HG03439 (cell line): ENCODE results near the gene LTBP2.
"Not testable (repeated sequence)": the region's sequence is repeated elsewhere in the genome, so short reads cannot be mapped to it uniquely, and the experiment has no call there.

Experiments used
- ATAC-seq: cut with Tn5 transposase; IDR thresholded peaks from one replicate; pipeline ENCODE4 v1.9.1; 2021; ENCODE audit warnings: mild to moderate bottlenecking, moderate library complexity; ENCODE audit not compliant: unreplicated experiment

Gene LTBP2

DNA sequence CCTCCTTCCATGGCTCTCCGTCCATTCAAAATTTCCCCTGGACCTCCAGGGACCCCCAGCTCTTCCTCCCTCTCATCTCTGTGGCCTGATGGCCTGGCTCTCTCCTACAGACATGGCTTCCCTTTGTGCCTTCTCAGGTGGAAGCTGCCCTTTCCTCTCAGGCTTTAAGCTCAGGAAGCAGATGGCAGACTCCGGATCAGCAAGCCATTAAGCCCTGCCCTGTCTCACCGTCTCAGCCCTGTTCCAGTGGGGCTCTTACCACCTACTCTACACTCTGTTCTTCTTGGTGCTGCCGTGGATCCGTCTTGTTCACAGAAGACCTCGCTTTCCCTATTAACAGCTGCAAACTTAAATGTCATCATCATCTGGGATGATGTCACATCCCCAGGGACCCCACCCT, 152.1 kb downstream of the LTBP2 start:
- ATAC-seq = no peak

DNA sequence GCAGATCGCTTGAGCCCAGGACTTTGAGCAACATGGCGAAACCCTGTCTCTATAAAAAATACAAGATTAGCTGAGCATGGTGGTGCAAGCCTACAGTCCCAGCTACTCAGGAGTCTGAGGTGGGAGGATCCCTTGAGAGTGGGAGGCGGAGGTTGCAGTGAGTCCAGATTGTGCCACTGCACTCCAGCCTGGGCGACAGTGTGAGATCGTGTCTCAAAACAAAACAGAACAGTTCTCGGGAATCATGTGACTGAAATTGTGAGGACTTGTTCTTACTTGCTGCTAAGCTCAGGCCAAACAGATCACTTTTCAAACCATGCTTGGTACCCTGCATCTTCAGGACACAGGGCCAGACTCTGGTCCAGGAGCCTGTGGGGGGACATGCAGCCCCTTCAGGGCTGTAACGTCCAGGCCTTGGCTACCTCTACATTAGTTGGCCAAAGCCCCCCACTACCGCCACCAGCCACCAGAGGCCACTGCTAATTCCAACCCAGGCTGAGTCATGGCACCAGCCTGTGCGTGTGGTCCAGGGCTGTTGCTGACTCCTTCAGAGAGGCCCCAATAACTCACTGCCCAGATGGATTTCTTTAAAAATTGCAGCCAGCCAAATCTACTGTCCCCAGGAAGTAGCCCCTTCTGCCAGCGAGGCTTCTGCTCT, 152.6 kb downstream of the LTBP2 start:
- ATAC-seq = no peak

DNA sequence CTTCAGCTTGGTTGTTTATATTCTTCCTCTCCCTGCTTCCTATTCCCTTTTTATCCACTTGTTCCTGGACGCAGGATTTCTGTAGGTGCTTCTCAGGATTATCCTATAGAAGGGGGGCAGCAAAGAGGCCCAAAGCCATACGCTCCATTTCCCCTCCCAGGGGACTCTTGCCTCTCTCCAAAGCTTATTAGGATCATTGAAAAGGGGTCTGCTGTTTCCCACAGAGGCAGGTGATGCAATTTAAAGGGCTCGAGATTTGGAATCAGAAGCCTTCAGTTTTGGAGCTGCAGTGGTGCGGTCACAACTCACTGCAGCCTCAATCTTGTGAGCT, 154.5 kb downstream of the LTBP2 start:
- ATAC-seq = no peak

DNA sequence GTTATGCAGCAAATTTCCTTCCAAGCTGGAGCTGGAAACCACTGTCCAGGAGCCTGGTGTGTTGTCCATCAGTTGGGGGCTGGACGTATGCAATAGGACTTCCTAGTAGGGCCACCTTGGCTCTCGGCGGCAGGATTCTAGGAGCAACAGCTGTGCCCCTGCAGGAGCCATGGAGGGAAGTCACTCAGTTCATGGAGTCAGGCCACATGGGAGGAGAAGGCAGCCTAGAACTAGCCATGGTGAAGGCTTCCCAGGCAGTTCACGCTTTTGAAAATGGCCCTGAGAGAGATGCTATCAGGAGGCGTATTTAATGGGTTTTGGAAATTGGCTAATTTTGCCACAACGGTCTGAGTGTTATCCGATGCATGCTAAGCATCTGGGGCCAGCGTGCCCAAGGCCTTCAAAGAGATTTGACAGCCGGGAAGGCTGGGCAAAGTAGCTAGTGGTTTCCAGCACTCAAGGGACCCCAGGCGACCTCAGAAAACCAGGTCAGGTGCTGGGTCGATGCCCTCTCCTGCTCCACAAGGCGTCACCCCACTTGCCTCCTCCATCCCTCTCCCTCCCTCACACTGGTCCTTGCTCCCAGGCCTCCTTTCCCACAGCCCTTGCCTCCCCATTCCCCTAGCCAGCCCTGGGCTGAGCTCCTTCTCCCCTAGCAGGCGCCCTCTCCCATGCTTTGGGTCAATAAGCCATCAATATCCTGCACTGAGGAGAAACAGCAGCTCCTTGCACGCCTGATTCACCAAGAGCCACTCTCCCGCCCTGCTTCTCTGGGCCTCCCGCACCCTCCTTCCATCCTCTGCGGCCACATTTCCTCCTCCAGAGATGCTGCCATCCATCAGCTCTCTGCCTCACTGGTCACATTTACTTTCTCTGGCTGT, 155.1 kb downstream of the LTBP2 start:
- no peak for ATAC-seq

DNA sequence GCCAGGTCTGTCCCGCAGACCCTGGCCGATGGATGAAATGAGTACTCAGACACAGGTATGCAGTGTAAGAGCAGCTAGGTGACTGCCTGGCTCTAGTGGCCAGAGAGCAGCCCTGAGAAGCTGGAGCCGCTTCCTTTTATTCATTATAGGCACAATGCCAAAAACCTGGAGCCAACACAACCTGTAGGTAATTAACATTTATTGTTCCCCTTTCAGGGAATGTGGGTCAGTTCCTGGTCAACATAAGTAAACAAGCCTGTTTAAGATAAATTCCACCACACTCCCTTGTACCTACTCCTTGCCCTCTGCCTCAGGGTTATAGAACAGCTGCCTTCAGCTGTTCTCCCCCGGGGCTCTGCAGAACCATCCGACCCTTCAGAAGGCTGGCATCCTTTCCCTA, 157.6 kb downstream of the LTBP2 start:
- ATAC-seq = not testable (repeated sequence)
